ENCODE data around the gene PEX14.

The PEX14 gene

GRCh38 chr1:10653370-10654125 is 178.8 kb downstream of the PEX14 start:
- no peak for DNase-seq (ENCODE audit: low read depth, low spot score)
- Histone ChIP-seq H3K4me3 (ENCODE audit: insufficient read length, low read depth) (no peak overlapping the region), H3K36me3 (ENCODE audit: insufficient read depth, insufficient read length, low read length) (peaks cover 9% of the 10 kb centered on the region), H3K27me3 (ENCODE audit: insufficient read depth, insufficient read length) (no peaks in the 10 kb centered on the region), H3K9ac (ENCODE audit: insufficient read length, low read depth) (no peak overlapping the region), H3K4me1 (ENCODE audit: insufficient read depth, insufficient read length) (peaks cover 10% of the 10 kb centered on the region), H3K9me3 (ENCODE audit: insufficient read depth, low read length) (no peaks in the 10 kb centered on the region)
- TF ChIP-seq ZNF274 (IDR thresholded peaks at IDR 0.05; ENCODE audit: low read depth, low read length), result no peak
- TF ChIP-seq SUZ12 (IDR thresholded peaks at IDR 0.05; ENCODE audit: extremely low read depth, insufficient read depth, insufficient read length), result no peak
- TF ChIP-seq YY1 (IDR thresholded peaks at IDR 0.05; ENCODE audit: insufficient read depth, insufficient read length), result no peak

DNA sequence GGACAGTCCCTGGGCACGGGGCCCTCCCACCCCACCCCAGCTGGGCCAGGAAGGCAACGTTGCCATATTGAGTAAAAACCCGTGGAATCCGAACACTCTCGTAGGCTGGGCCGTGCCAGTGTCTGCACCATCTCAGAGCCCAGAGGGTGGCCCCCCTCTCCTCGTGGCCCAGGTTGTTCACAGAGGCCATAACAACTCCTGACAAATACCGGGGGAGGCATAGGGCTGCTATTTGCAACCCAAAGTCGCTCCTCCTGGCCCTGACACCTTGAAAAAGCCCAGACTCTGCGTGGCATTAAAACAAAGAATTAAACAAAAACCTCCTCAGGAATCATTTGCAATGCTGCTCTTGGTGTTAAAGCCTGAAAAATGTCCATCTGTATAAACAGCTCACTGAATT is 180.3 kb downstream of the PEX14 start:
- H3K4me1 ChIP-seq (ENCODE audit: insufficient read depth, insufficient read length), result peaks cover 10% of the 10 kb centered on the region
- DNase-seq (ENCODE audit: low read depth, low spot score), result no peak
- H3K9ac ChIP-seq (ENCODE audit: insufficient read length, low read depth), result no peak overlapping the region
- no peaks in the 10 kb centered on the region for H3K27me3 ChIP-seq (ENCODE audit: insufficient read depth, insufficient read length)
- peaks cover 15% of the 10 kb centered on the region for H3K36me3 ChIP-seq (ENCODE audit: insufficient read depth, insufficient read length, low read length)
- no peak overlapping the region for H3K4me3 ChIP-seq (ENCODE audit: insufficient read length, low read depth)
- TF ChIP-seq ZNF274 (IDR thresholded peaks at IDR 0.05; ENCODE audit: low read depth, low read length), result no peak
- TF ChIP-seq YY1 (IDR thresholded peaks at IDR 0.05; ENCODE audit: insufficient read depth, insufficient read length), result no peak
- TF ChIP-seq SUZ12 (IDR thresholded peaks at IDR 0.05; ENCODE audit: extremely low read depth, insufficient read depth, insufficient read length), result no peak
- H3K9me3 ChIP-seq (ENCODE audit: insufficient read depth, low read length), result no peaks in the 10 kb centered on the region

GRCh38 chr1:10656431-10656830 is 181.7 kb downstream of the PEX14 start:
- TF ChIP-seq SUZ12 (IDR thresholded peaks at IDR 0.05; ENCODE audit: extremely low read depth, insufficient read depth, insufficient read length) (no peak), ZNF274 (IDR thresholded peaks at IDR 0.05; ENCODE audit: low read depth, low read length) (no peak), YY1 (IDR thresholded peaks at IDR 0.05; ENCODE audit: insufficient read depth, insufficient read length) (no peak)
- H3K36me3 ChIP-seq (ENCODE audit: insufficient read depth, insufficient read length, low read length), result peaks cover 15% of the 10 kb centered on the region
- DNase-seq (ENCODE audit: low read depth, low spot score), result no peak
- H3K9me3 ChIP-seq (ENCODE audit: insufficient read depth, low read length), result no peaks in the 10 kb centered on the region
- no peak overlapping the region for H3K4me3 ChIP-seq (ENCODE audit: insufficient read length, low read depth)
- no peak overlapping the region for H3K9ac ChIP-seq (ENCODE audit: insufficient read length, low read depth)
- H3K27me3 ChIP-seq (ENCODE audit: insufficient read depth, insufficient read length), result no peaks in the 10 kb centered on the region
- H3K4me1 ChIP-seq (ENCODE audit: insufficient read depth, insufficient read length), result peaks cover 6% of the 10 kb centered on the region

GRCh38 chr1:10657088-10657847 is 182.5 kb downstream of the PEX14 start:
- Histone ChIP-seq H3K9ac (ENCODE audit: insufficient read length, low read depth) (no peak overlapping the region), H3K36me3 (ENCODE audit: insufficient read depth, insufficient read length, low read length) (peaks cover 15% of the 10 kb centered on the region), H3K4me1 (ENCODE audit: insufficient read depth, insufficient read length) (peaks cover 2% of the 10 kb centered on the region), H3K27me3 (ENCODE audit: insufficient read depth, insufficient read length) (no peaks in the 10 kb centered on the region), H3K4me3 (ENCODE audit: insufficient read length, low read depth) (no peak overlapping the region), H3K9me3 (ENCODE audit: insufficient read depth, low read length) (no peaks in the 10 kb centered on the region)
- TF ChIP-seq YY1 (IDR thresholded peaks at IDR 0.05; ENCODE audit: insufficient read depth, insufficient read length) (no peak), SUZ12 (IDR thresholded peaks at IDR 0.05; ENCODE audit: extremely low read depth, insufficient read depth, insufficient read length) (no peak), ZNF274 (IDR thresholded peaks at IDR 0.05; ENCODE audit: low read depth, low read length) (no peak)
- DNase-seq (ENCODE audit: low read depth, low spot score), result no peak

DNA sequence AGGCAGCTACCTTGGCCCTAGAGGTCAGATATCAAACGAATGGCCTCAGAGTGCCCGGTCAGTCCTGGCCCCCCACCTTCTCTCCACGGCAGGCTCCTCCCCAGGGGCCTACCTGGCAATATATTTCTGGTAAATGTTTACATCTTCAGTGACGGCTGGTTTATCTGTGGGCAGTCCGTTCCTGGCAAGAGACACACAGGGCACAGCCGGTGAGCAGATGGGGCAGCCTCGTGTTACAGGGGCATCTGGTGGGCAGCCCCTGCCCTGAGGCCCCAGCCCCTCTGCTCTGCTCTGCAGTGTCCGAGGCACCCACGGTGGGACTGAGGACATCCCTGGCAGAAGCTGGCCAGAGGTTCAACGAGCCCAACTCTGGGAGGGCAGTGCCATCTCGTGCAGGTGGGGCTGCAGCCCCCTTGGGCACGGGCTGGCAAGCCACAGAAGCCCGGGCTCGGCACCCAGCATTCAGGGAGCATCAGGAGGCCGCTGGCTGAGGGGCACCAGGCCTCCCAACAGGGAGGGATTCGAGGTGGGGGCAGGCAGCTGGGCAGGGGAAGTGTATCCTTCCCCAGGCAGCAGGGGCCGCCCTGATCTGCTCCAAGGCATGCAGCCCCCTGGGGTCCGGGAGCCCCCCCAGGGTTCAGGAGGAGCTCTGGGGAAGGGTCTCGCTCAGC is 183.8 kb downstream of the PEX14 start:
- H3K9ac ChIP-seq (ENCODE audit: insufficient read length, low read depth), result peak overlapping the region; percentile 4
- no peaks in the 10 kb centered on the region for H3K27me3 ChIP-seq (ENCODE audit: insufficient read depth, insufficient read length)
- peaks cover 9% of the 10 kb centered on the region for H3K36me3 ChIP-seq (ENCODE audit: insufficient read depth, insufficient read length, low read length)
- TF ChIP-seq SUZ12 (IDR thresholded peaks at IDR 0.05; ENCODE audit: extremely low read depth, insufficient read depth, insufficient read length) (no peak), YY1 (IDR thresholded peaks at IDR 0.05; ENCODE audit: insufficient read depth, insufficient read length) (no peak), ZNF274 (IDR thresholded peaks at IDR 0.05; ENCODE audit: low read depth, low read length) (no peak)
- H3K4me1 ChIP-seq (ENCODE audit: insufficient read depth, insufficient read length), result no peaks in the 10 kb centered on the region
- H3K9me3 ChIP-seq (ENCODE audit: insufficient read depth, low read length), result no peaks in the 10 kb centered on the region
- H3K4me3 ChIP-seq (ENCODE audit: insufficient read length, low read depth), result no peak overlapping the region
- no peak for DNase-seq (ENCODE audit: low read depth, low spot score)

DNA sequence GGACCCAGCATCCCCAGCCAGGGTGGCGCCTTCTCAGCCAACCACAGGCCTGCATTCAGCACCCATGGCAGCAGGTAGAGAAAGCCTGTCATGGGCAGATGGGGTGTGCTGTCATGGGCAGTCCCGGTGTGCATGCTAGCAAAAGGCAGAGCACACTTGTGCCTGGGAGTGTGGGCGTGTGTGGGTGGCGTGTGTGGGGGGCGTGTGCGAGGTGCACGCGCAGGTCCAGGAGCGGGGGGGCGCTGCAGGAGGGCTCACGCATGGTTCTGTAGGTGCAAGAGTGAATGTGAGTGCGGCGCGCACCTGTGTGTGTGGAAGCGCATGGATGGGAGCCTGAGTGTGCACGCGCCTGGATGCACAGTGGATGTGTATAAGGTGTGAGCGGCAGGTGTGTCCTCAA is 184.5 kb downstream of the PEX14 start:
- H3K27me3 ChIP-seq (ENCODE audit: insufficient read depth, insufficient read length), result no peaks in the 10 kb centered on the region
- peaks cover 5% of the 10 kb centered on the region for H3K36me3 ChIP-seq (ENCODE audit: insufficient read depth, insufficient read length, low read length)
- H3K9ac ChIP-seq (ENCODE audit: insufficient read length, low read depth), result no peak overlapping the region
- H3K4me3 ChIP-seq (ENCODE audit: insufficient read length, low read depth), result no peak overlapping the region
- DNase-seq (ENCODE audit: low read depth, low spot score), result no peak
- no peaks in the 10 kb centered on the region for H3K9me3 ChIP-seq (ENCODE audit: insufficient read depth, low read length)
- H3K4me1 ChIP-seq (ENCODE audit: insufficient read depth, insufficient read length), result no peaks in the 10 kb centered on the region
- no peak for TF ChIP-seq ZNF274 (IDR thresholded peaks at IDR 0.05; ENCODE audit: low read depth, low read length)
- no peak for TF ChIP-seq YY1 (IDR thresholded peaks at IDR 0.05; ENCODE audit: insufficient read depth, insufficient read length)
- no peak for TF ChIP-seq SUZ12 (IDR thresholded peaks at IDR 0.05; ENCODE audit: extremely low read depth, insufficient read depth, insufficient read length)

Data from NT2/D1 (cell line).